Osteocyte (in vitro differentiated cells): ENCODE data around the gene ANKRD53. TPM values are rescaled to one million over a fixed set of nuclear protein-coding genes. Genes with fewer than 3 reads are reported as not detected.

Experiments
- DNase-seq: peaks from one replicate; pipeline ENCODE4 v3.0.0; 2021; ENCODE audit warnings: mixed read lengths; ENCODE audit not compliant: unreplicated experiment; ENCODE audit errors: extremely low spot score
- H3K27ac Mint-ChIP-seq: one replicate; pipeline ENCODE4 v1.8.0; 2021; ENCODE audit warnings: mild to moderate bottlenecking, mixed read lengths; ENCODE audit not compliant: unreplicated experiment
- H3K27me3 Mint-ChIP-seq: one replicate; pipeline ENCODE4 v1.8.0; 2021; ENCODE audit warnings: mixed read lengths; ENCODE audit not compliant: unreplicated experiment
- H3K36me3 Mint-ChIP-seq: one replicate; pipeline ENCODE4 v1.8.0; 2021; ENCODE audit warnings: mixed read lengths; ENCODE audit not compliant: unreplicated experiment
- H3K4me1 Mint-ChIP-seq: one replicate; pipeline ENCODE4 v1.8.0; 2021; ENCODE audit warnings: mixed read lengths; ENCODE audit not compliant: unreplicated experiment
- H3K4me3 Mint-ChIP-seq: one replicate; pipeline ENCODE4 v1.8.0; 2021; ENCODE audit warnings: mild to moderate bottlenecking, moderate library complexity, mixed read lengths; ENCODE audit not compliant: unreplicated experiment
- H3K9me3 Mint-ChIP-seq: one replicate; pipeline ENCODE4 v1.8.0; 2021; ENCODE audit warnings: mixed read lengths; ENCODE audit not compliant: unreplicated experiment
- CTCF ChIP-seq: fragments of 200-600 bp; sonication (generic); IDR thresholded peaks from 2 replicates; pipeline ENCODE4 v1.5.0; 2021; ENCODE audit warnings: antibody characterized with exemption, mild to moderate bottlenecking, moderate library complexity
- total RNA-seq: library from RNA; stranded (reverse); gene quantifications from 2 replicates; pipeline ENCODE4 v1.2.1, GENCODE V29; 2021

ANKRD53 gene
- total RNA-seq, 1 donor from 2014 or later, result 2.7 TPM

- DNase-seq, result peak; percentile 75
- no peak for TF ChIP-seq CTCF
- H3K9me3 Mint-ChIP-seq, result no peaks in the 10 kb centered on the region
- peaks cover 5% of the 10 kb centered on the region for H3K4me1 Mint-ChIP-seq
- H3K4me3 Mint-ChIP-seq, result no peak overlapping the region
- H3K36me3 Mint-ChIP-seq, result peaks cover 5% of the 10 kb centered on the region
- no peaks in the 10 kb centered on the region for H3K27me3 Mint-ChIP-seq
- H3K27ac Mint-ChIP-seq, result no peak overlapping the region
These were observed 40.4 kb upstream of the ANKRD53 start for GRCh38 chr2:70937866-70938585.

GRCh38 chr2:70938586-70938950, 39.9 kb upstream of the ANKRD53 start:
- no peaks in the 10 kb centered on the region for H3K27me3 Mint-ChIP-seq
- TF ChIP-seq CTCF, result no peak
- peak; percentile 69 for DNase-seq
- H3K27ac Mint-ChIP-seq, result no peak overlapping the region
- peaks cover 7% of the 10 kb centered on the region for H3K4me1 Mint-ChIP-seq
- H3K36me3 Mint-ChIP-seq, result no peaks in the 10 kb centered on the region
- no peaks in the 10 kb centered on the region for H3K9me3 Mint-ChIP-seq
- H3K4me3 Mint-ChIP-seq, result no peak overlapping the region

DNA sequence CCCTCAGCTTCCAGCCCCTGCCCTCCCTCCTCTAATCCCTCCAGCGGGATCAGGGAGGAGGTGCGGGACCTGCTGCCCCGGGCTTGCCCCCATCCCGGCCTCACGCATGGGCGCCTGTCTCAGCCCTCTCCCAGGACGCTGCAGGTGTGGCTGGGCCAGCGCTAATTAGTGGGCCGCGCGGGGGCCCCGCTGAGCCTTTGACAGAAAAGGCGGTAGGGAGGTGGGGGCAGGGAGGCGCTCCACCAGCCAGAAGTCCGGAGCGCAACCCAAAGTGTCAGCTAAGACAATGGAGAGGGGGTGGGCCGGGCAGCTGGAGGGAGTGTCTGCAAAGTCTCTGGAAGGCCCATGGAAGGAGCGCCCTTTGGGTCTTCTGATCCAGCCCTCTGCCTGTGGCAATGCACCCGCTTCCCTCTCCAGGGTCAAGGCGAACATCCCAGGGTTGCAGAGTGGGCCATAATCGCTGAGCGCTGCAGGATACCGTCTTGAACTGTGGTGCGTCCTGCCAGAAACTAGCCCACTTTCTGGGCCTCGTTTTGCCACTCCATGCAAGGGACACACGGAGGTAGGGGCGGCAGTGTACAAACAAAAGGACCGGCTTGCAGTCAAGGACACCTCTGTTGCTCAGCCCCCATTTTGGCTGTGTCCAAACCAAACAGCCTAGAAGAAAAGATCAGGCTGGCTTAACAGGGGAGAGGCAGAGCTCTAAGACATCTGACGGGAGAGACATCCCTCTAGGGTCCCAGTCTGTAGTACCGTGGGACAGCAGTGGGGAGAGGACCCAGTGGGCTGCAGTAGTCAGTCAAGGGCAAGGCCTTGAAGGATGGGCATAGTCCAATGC, 39.2 kb upstream of the ANKRD53 start:
- H3K4me3 Mint-ChIP-seq, result no peak overlapping the region
- peaks cover 10% of the 10 kb centered on the region for H3K4me1 Mint-ChIP-seq
- H3K9me3 Mint-ChIP-seq, result no peaks in the 10 kb centered on the region
- no peak for TF ChIP-seq CTCF
- no peaks in the 10 kb centered on the region for H3K27me3 Mint-ChIP-seq
- no peaks in the 10 kb centered on the region for H3K36me3 Mint-ChIP-seq
- peak; percentile 83 for DNase-seq
- H3K27ac Mint-ChIP-seq, result no peak overlapping the region

- no peaks in the 10 kb centered on the region for H3K9me3 Mint-ChIP-seq
- no peaks in the 10 kb centered on the region for H3K27me3 Mint-ChIP-seq
- H3K4me3 Mint-ChIP-seq, result no peak overlapping the region
- H3K4me1 Mint-ChIP-seq, result peaks cover 10% of the 10 kb centered on the region
- H3K27ac Mint-ChIP-seq, result no peak overlapping the region
- TF ChIP-seq CTCF, result no peak
- DNase-seq, result peak; percentile 66
- no peaks in the 10 kb centered on the region for H3K36me3 Mint-ChIP-seq
These were observed 38.4 kb upstream of the ANKRD53 start for GRCh38 chr2:70939839-70940580.
